ENCODE measurements around the gene DCDC2B.
A peak's percentile ranks its signal among the peaks of the same experiment; 100 is the strongest.

DCDC2B gene

GRCh38 chr1:32195972-32196823 lies 12.7 kb upstream of the DCDC2B start:
- DNase-seq (ENCODE audit: low read depth in 1 of 2, low spot score in 1 of 2): no peak

- DNase-seq (ENCODE audit: low read depth in 1 of 2, low spot score in 1 of 2): no peak
Observed at GRCh38 chr1:32197074-32197473, 11.8 kb upstream of the DCDC2B start.

GRCh38 chr1:32197837-32198236 lies 11.1 kb upstream of the DCDC2B start:
- DNase-seq (ENCODE audit: low read depth in 1 of 2, low spot score in 1 of 2): no peak

GRCh38 chr1:32198237-32199042 lies 10.4 kb upstream of the DCDC2B start:
- DNase-seq (ENCODE audit: low read depth in 1 of 2, low spot score in 1 of 2): no peak

- no peak for DNase-seq (ENCODE audit: low read depth in 1 of 2, low spot score in 1 of 2)
Observed at GRCh38 chr1:32199043-32199716, 9.7 kb upstream of the DCDC2B start.

GRCh38 chr1:32199717-32200072 lies 9.2 kb upstream of the DCDC2B start:
- no peak for DNase-seq (ENCODE audit: low read depth in 1 of 2, low spot score in 1 of 2)

GRCh38 chr1:32200226-32201010 lies 8.5 kb upstream of the DCDC2B start, which contains the start of gene CCDC28B:
TSS of gene CCDC28B (plus strand) at chr1:32200595. CDS start at chr1:32201936, 1,341 bp downstream.
- peak in 1 of 2 donors; percentile 34 for DNase-seq (ENCODE audit: low read depth in 1 of 2, low spot score in 1 of 2)

GRCh38 chr1:32201011-32201855 lies 7.7 kb upstream of the DCDC2B start:
- peak in 1 of 2 donors; percentile 70 for DNase-seq (ENCODE audit: low read depth in 1 of 2, low spot score in 1 of 2)

- no peak for DNase-seq (ENCODE audit: low read depth in 1 of 2, low spot score in 1 of 2)
Observed at GRCh38 chr1:32204943-32205361, 3.9 kb upstream of the DCDC2B start.

GRCh38 chr1:32205401-32206370 lies 3.2 kb upstream of the DCDC2B start, which contains the start of gene IQCC:
TSS of gene IQCC (plus strand) at chr1:32205671. CDS start at chr1:32205682, 11 bp downstream.
- peak; percentile 61 to 76 for DNase-seq (ENCODE audit: low read depth in 1 of 2, low spot score in 1 of 2)

GRCh38 chr1:32208469-32208868 lies 420 bp upstream of the DCDC2B start:
- no peak for DNase-seq (ENCODE audit: low read depth in 1 of 2, low spot score in 1 of 2)

- peak in 1 of 2 donors; percentile 55 for DNase-seq (ENCODE audit: low read depth in 1 of 2, low spot score in 1 of 2)
Observed at GRCh38 chr1:32215629-32216480, 7.0 kb downstream of the DCDC2B start.

- no peak for DNase-seq (ENCODE audit: low read depth in 1 of 2, low spot score in 1 of 2)
Observed at GRCh38 chr1:32216566-32216965, 7.7 kb downstream of the DCDC2B start.

- no peak for DNase-seq (ENCODE audit: low read depth in 1 of 2, low spot score in 1 of 2)
Observed at GRCh38 chr1:32219022-32219421, 10.1 kb downstream of the DCDC2B start.

GRCh38 chr1:32220746-32221580 lies 12.1 kb downstream of the DCDC2B start:
- no peak for DNase-seq (ENCODE audit: low read depth in 1 of 2, low spot score in 1 of 2)

GRCh38 chr1:32221581-32221979 lies 12.7 kb downstream of the DCDC2B start:
- DNase-seq (ENCODE audit: low read depth in 1 of 2, low spot score in 1 of 2): no peak

All from activated CD4-positive, alpha-beta T cell treated with anti-CD3 and anti-CD28 coated beads, Interleukin-2, amount 50 U/mL, for 24 hours (primary cell).